GM12874 (cell line): Measurements from ENCODE around the gene ASB3.

ENCODE experiments used
- CTCF ChIP-seq: IDR thresholded peaks from 2 replicates; pipeline ENCODE4 v1.5.1; 2011; ENCODE audit warnings: low read depth, mild to moderate bottlenecking, control low read depth, low read length, moderate library complexity; ENCODE audit not compliant: insufficient read depth

The ASB3 gene

GRCh38 chr2:53697686-53698085 lies 89.1 kb downstream of the ASB3 start:
- no peak for TF ChIP-seq CTCF

- TF ChIP-seq CTCF: no peak
These were observed 89.7 kb downstream of the ASB3 start for GRCh38 chr2:53697092-53697491.

- no peak for TF ChIP-seq CTCF
These were observed 91.2 kb downstream of the ASB3 start for GRCh38 chr2:53695575-53695974.

GRCh38 chr2:53694096-53694771 lies 92.5 kb downstream of the ASB3 start:
- TF ChIP-seq CTCF: no peak

GRCh38 chr2:53690876-53691275 lies 95.9 kb downstream of the ASB3 start:
- TF ChIP-seq CTCF: no peak

- TF ChIP-seq CTCF: no peak
These were observed 113.8 kb downstream of the ASB3 start for GRCh38 chr2:53672881-53673522.

- TF ChIP-seq CTCF: no peak
These were observed 116.4 kb downstream of the ASB3 start for GRCh38 chr2:53670331-53670730.
